ENCODE results near the gene ST7. TPM values are rescaled to one million over a fixed set of nuclear protein-coding genes. Genes with fewer than 3 reads are reported as not detected.

Gene ST7
- total RNA-seq, 2 experiments from 2014 or later, result 5.7 to 6.2 TPM

GRCh38 chr7:117085275-117085674, 132.0 kb downstream of the ST7 start:
- CTCF ChIA-PET, result interaction anchor here (1.1 to 1.7 kb wide), 2 partner anchors 97 to 127 kb away, joined by 4 read pairs; no protein-coding TSS in a partner anchor
- Mint-ChIP-seq H3K27ac (no peak overlapping the region), H3K4me3 (no peak overlapping the region), H3K36me3 (no peaks in the 10 kb centered on the region), H3K9me3 (no peaks in the 10 kb centered on the region), H3K27me3 (no peaks in the 10 kb centered on the region), H3K4me1 (ENCODE audit: low read depth) (peaks cover 18% of the 10 kb centered on the region)
- DNase-seq, result no peak
- POLR2A ChIA-PET, result no interaction called here
- intact Hi-C loops (cut with micrococcal nuclease), result no loop called here

- no peak for DNase-seq
- Mint-ChIP-seq H3K4me3 (no peak overlapping the region), H3K27ac (no peak overlapping the region), H3K36me3 (no peaks in the 10 kb centered on the region), H3K4me1 (ENCODE audit: low read depth) (peaks cover 18% of the 10 kb centered on the region), H3K27me3 (no peaks in the 10 kb centered on the region), H3K9me3 (no peaks in the 10 kb centered on the region)
- ChIA-PET CTCF (interaction anchor here (1.1 to 1.7 kb wide), 2 partner anchors 98 to 127 kb away, joined by 4 read pairs; no protein-coding TSS in a partner anchor), POLR2A (no interaction called here)
- intact Hi-C loops (cut with micrococcal nuclease), result no loop called here
These were observed 132.6 kb downstream of the ST7 start for GRCh38 chr7:117085769-117086463.

GRCh38 chr7:117086788-117087187, 133.5 kb downstream of the ST7 start:
- ChIA-PET POLR2A (interaction anchor here (0.6 kb wide), 1 partner anchor 28 kb away, joined by 3 read pairs; no protein-coding TSS in a partner anchor), CTCF (interaction anchor here (1.7 kb wide), 1 partner anchor 98 kb away, joined by 4 read pairs; no protein-coding TSS in a partner anchor)
- Mint-ChIP-seq H3K36me3 (no peaks in the 10 kb centered on the region), H3K27ac (no peak overlapping the region), H3K4me1 (ENCODE audit: low read depth) (peaks cover 18% of the 10 kb centered on the region), H3K4me3 (no peak overlapping the region), H3K27me3 (no peaks in the 10 kb centered on the region), H3K9me3 (no peaks in the 10 kb centered on the region)
- DNase-seq, result peak; percentile 25
- intact Hi-C loops (cut with micrococcal nuclease), result no loop called here

GRCh38 chr7:117087639-117088396, 134.5 kb downstream of the ST7 start:
- Mint-ChIP-seq H3K27me3 (no peaks in the 10 kb centered on the region), H3K27ac (no peak overlapping the region), H3K9me3 (no peaks in the 10 kb centered on the region), H3K36me3 (no peaks in the 10 kb centered on the region), H3K4me3 (no peak overlapping the region), H3K4me1 (ENCODE audit: low read depth) (peaks cover 18% of the 10 kb centered on the region)
- CTCF ChIA-PET, result interaction anchor here (1.3 to 1.7 kb wide), 2 partner anchors 39 to 103 kb away, joined by 3 to 9 read pairs; no protein-coding TSS in a partner anchor
- intact Hi-C loops (cut with micrococcal nuclease), result no loop called here
- DNase-seq, result no peak
- POLR2A ChIA-PET, result no interaction called here

GRCh38 chr7:117088623-117089194, 135.4 kb downstream of the ST7 start:
- Mint-ChIP-seq H3K27ac (no peak overlapping the region), H3K4me3 (no peak overlapping the region), H3K27me3 (no peaks in the 10 kb centered on the region), H3K4me1 (ENCODE audit: low read depth) (peaks cover 18% of the 10 kb centered on the region), H3K9me3 (no peaks in the 10 kb centered on the region), H3K36me3 (no peaks in the 10 kb centered on the region)
- intact Hi-C loops (cut with micrococcal nuclease), result no loop called here
- ChIA-PET POLR2A (no interaction called here), CTCF (interaction anchor here (1.1 to 1.7 kb wide), 3 partner anchors 38 to 219 kb away, joined by 3 to 9 read pairs (median 3); no protein-coding TSS in a partner anchor)
- DNase-seq, result no peak

GRCh38 chr7:117090791-117091190, 137.5 kb downstream of the ST7 start:
- H3K9me3 Mint-ChIP-seq, result no peaks in the 10 kb centered on the region
- peaks cover 18% of the 10 kb centered on the region for H3K4me1 Mint-ChIP-seq (ENCODE audit: low read depth)
- intact Hi-C loops (cut with micrococcal nuclease), result no loop called here
- no peak for DNase-seq
- H3K4me3 Mint-ChIP-seq, result no peak overlapping the region
- CTCF ChIA-PET, result no interaction called here
- H3K27me3 Mint-ChIP-seq, result no peaks in the 10 kb centered on the region
- no peak overlapping the region for H3K27ac Mint-ChIP-seq
- H3K36me3 Mint-ChIP-seq, result no peaks in the 10 kb centered on the region
- POLR2A ChIA-PET, result no interaction called here

GRCh38 chr7:117091721-117092120, 138.4 kb downstream of the ST7 start:
- H3K4me3 Mint-ChIP-seq, result no peak overlapping the region
- H3K27me3 Mint-ChIP-seq, result no peaks in the 10 kb centered on the region
- H3K27ac Mint-ChIP-seq, result no peak overlapping the region
- ChIA-PET POLR2A (no interaction called here), CTCF (interaction anchor here (0.6 kb wide), 1 partner anchor 44 kb away, joined by 3 read pairs; no protein-coding TSS in a partner anchor)
- no peaks in the 10 kb centered on the region for H3K36me3 Mint-ChIP-seq
- no peaks in the 10 kb centered on the region for H3K9me3 Mint-ChIP-seq
- DNase-seq, result no peak
- intact Hi-C loops (cut with micrococcal nuclease), result no loop called here
- H3K4me1 Mint-ChIP-seq (ENCODE audit: low read depth), result peaks cover 13% of the 10 kb centered on the region

GRCh38 chr7:117092785-117093184, 139.5 kb downstream of the ST7 start:
- Mint-ChIP-seq H3K27me3 (no peaks in the 10 kb centered on the region), H3K9me3 (no peaks in the 10 kb centered on the region), H3K27ac (no peak overlapping the region), H3K4me3 (no peak overlapping the region), H3K4me1 (ENCODE audit: low read depth) (peaks cover 4% of the 10 kb centered on the region), H3K36me3 (no peaks in the 10 kb centered on the region)
- no peak for DNase-seq
- intact Hi-C loops (cut with micrococcal nuclease), result no loop called here
- POLR2A ChIA-PET, result no interaction called here
- CTCF ChIA-PET, result no interaction called here

- intact Hi-C loops (cut with micrococcal nuclease), result no loop called here
- no peak overlapping the region for H3K27ac Mint-ChIP-seq
- ChIA-PET POLR2A (no interaction called here), CTCF (no interaction called here)
- H3K27me3 Mint-ChIP-seq, result no peaks in the 10 kb centered on the region
- no peaks in the 10 kb centered on the region for H3K9me3 Mint-ChIP-seq
- no peak for DNase-seq
- H3K4me1 Mint-ChIP-seq (ENCODE audit: low read depth), result peaks cover 4% of the 10 kb centered on the region
- no peaks in the 10 kb centered on the region for H3K36me3 Mint-ChIP-seq
- no peak overlapping the region for H3K4me3 Mint-ChIP-seq
These were observed 141.2 kb downstream of the ST7 start for GRCh38 chr7:117094457-117094856.

GRCh38 chr7:117095055-117095454, 141.8 kb downstream of the ST7 start:
- H3K36me3 Mint-ChIP-seq, result no peaks in the 10 kb centered on the region
- ChIA-PET CTCF (no interaction called here), POLR2A (no interaction called here)
- no peak for DNase-seq
- no peaks in the 10 kb centered on the region for H3K9me3 Mint-ChIP-seq
- H3K4me3 Mint-ChIP-seq, result no peak overlapping the region
- peaks cover 4% of the 10 kb centered on the region for H3K4me1 Mint-ChIP-seq (ENCODE audit: low read depth)
- H3K27ac Mint-ChIP-seq, result no peak overlapping the region
- intact Hi-C loops (cut with micrococcal nuclease), result no loop called here
- H3K27me3 Mint-ChIP-seq, result no peaks in the 10 kb centered on the region

- Mint-ChIP-seq H3K4me1 (ENCODE audit: low read depth) (peaks cover 4% of the 10 kb centered on the region), H3K9me3 (no peaks in the 10 kb centered on the region), H3K27ac (no peak overlapping the region), H3K36me3 (no peaks in the 10 kb centered on the region), H3K4me3 (no peak overlapping the region), H3K27me3 (no peaks in the 10 kb centered on the region)
- CTCF ChIA-PET, result interaction anchor here (1.0 kb wide), 2 partner anchors 13 to 108 kb away, joined by 3 read pairs; no protein-coding TSS in a partner anchor
- POLR2A ChIA-PET, result no interaction called here
- intact Hi-C loops (cut with micrococcal nuclease), result no loop called here
- DNase-seq, result no peak
These were observed 143.0 kb downstream of the ST7 start for GRCh38 chr7:117096330-117096729.

- CTCF ChIA-PET, result no interaction called here
- no peak overlapping the region for H3K27ac Mint-ChIP-seq
- no peaks in the 10 kb centered on the region for H3K36me3 Mint-ChIP-seq
- no peak overlapping the region for H3K4me3 Mint-ChIP-seq
- POLR2A ChIA-PET, result no interaction called here
- no peak for DNase-seq
- H3K27me3 Mint-ChIP-seq, result no peaks in the 10 kb centered on the region
- intact Hi-C loops (cut with micrococcal nuclease), result no loop called here
- peaks cover 4% of the 10 kb centered on the region for H3K4me1 Mint-ChIP-seq (ENCODE audit: low read depth)
- H3K9me3 Mint-ChIP-seq, result no peaks in the 10 kb centered on the region
These were observed 143.6 kb downstream of the ST7 start for GRCh38 chr7:117096942-117097341.
